ENCODE results near the gene CLIP2. TPM values are rescaled to one million over a fixed set of nuclear protein-coding genes. Genes with fewer than 3 reads are reported as not detected.

The CLIP2 gene
- polyA plus RNA-seq, 3 donors = 1.1 to 5.2 (median 1.3) TPM

DNA sequence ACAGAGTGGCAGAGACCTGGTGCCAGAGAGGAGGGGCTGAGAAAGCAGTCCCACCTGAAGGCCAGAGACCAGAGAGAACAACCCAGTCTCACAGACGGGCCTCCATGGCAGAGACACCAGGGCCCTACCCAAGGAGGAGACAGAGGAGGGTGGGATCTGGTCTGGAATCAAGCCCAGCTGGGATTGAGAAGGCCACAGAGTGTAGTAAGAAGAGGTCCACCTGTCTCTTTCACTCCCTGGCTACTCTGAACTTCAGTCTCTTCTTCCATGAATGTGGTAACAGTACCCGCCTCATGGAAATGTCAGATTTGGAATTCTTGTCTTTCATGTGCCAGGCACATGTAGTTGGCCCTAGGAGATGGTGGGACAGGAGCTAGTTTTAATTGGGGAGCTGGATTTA, 55.6 kb downstream of the CLIP2 start:
- Mint-ChIP-seq H3K4me3 (no peak overlapping the region), H3K27ac (no peak overlapping the region), H3K36me3 (peaks cover 8 to 32% of the 10 kb centered on the region in 2 donors), H3K9me3 (peaks cover 0 to 2% (median 0%) of the 10 kb centered on the region in 7 donors), H3K27me3 (ENCODE audit: low read depth in 3 of 3) (peaks cover 0 to 1% (median 0%) of the 10 kb centered on the region in 3 donors), H3K4me1 (peaks cover 3% of the 10 kb centered on the region)
- peaks cover 4 to 18% of the 10 kb centered on the region in 2 donors for H3K36me3 ChIP-seq (replicated peaks in 1 of 2; ENCODE audit: control insufficient read depth in 1 of 2, insufficient read depth in 2 of 2, low read length in 2 of 2)
- no peak overlapping the region for H3K4me2 ChIP-seq (replicated peaks; ENCODE audit: extremely low read depth, low read length, poor library complexity, severe bottlenecking)
- H3K79me2 ChIP-seq (ENCODE audit: insufficient read depth, low read length) = no peaks in the 10 kb centered on the region
- no peak overlapping the region for H2AFZ ChIP-seq (ENCODE audit: insufficient read depth, low read depth, low read length, poor library complexity, severe bottlenecking)
- H4K20me1 ChIP-seq (ENCODE audit: insufficient read depth, low read length) = no peaks in the 10 kb centered on the region
- H3K9me3 ChIP-seq (replicated peaks in 1 of 2; ENCODE audit: control insufficient read depth in 1 of 2, insufficient read depth in 1 of 2, low read length in 2 of 2) = no peaks in the 10 kb centered on the region
- no peak overlapping the region for H3K4me3 ChIP-seq (replicated peaks in 1 of 3; ENCODE audit: low read depth in 2 of 3, low read length in 3 of 3)
- H3K27ac ChIP-seq (ENCODE audit: low read depth in 1 of 2, low read length in 2 of 2) = no peak overlapping the region
- WGBS (ENCODE audit: insufficient coverage) = no CpG with 5 or more reads among the region's 2 CpGs
- H3K4me1 ChIP-seq (ENCODE audit: control insufficient read depth in 1 of 2, insufficient read depth in 2 of 2, low read length in 2 of 2) = no peaks in the 10 kb centered on the region
- intact Hi-C loops (cut with micrococcal nuclease) = no loop called here
- TF ChIP-seq, protein P1, sequence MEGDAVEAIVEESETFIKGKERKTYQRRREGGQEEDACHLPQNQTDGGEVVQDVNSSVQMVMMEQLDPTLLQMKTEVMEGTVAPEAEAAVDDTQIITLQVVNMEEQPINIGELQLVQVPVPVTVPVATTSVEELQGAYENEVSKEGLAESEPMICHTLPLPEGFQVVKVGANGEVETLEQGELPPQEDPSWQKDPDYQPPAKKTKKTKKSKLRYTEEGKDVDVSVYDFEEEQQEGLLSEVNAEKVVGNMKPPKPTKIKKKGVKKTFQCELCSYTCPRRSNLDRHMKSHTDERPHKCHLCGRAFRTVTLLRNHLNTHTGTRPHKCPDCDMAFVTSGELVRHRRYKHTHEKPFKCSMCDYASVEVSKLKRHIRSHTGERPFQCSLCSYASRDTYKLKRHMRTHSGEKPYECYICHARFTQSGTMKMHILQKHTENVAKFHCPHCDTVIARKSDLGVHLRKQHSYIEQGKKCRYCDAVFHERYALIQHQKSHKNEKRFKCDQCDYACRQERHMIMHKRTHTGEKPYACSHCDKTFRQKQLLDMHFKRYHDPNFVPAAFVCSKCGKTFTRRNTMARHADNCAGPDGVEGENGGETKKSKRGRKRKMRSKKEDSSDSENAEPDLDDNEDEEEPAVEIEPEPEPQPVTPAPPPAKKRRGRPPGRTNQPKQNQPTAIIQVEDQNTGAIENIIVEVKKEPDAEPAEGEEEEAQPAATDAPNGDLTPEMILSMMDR (IDR thresholded peaks at IDR 0.05) = no peak
- H3K9ac ChIP-seq (ENCODE audit: insufficient read depth, low read length, poor library complexity, severe bottlenecking) = no peak overlapping the region
- H3K27me3 ChIP-seq (ENCODE audit: control insufficient read depth in 2 of 2, insufficient read depth in 2 of 2, low read length in 2 of 2) = no peaks in the 10 kb centered on the region
- DNase-seq = no peak

DNA sequence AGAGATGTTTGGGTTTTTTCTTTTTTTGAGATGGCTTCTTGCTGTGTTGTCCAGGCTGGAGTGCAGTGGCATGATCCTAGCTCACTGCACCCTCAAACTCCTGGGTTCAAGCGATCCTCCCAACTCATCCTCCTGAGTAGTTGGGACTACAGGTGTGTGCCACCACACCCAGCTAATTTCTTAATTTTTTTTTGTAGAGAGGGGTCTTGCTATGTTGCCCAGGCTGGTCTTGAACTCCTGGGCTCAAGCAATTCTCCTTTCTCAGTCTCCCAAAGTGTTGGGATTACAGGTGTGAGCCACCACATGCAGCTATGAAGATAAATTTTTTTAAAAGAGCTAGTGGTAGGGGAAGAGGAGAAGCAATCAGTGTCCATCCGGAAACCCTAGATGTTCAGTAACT, 56.8 kb downstream of the CLIP2 start:
- intact Hi-C loops (cut with micrococcal nuclease) = no loop called here
- Histone ChIP-seq H2AFZ (ENCODE audit: insufficient read depth, low read depth, low read length, poor library complexity, severe bottlenecking) (no peak overlapping the region), H3K4me3 (replicated peaks in 1 of 3; ENCODE audit: low read depth in 2 of 3, low read length in 3 of 3) (no peak overlapping the region), H3K79me2 (ENCODE audit: insufficient read depth, low read length) (no peaks in the 10 kb centered on the region), H3K9ac (ENCODE audit: insufficient read depth, low read length, poor library complexity, severe bottlenecking) (no peak overlapping the region), H3K36me3 (replicated peaks in 1 of 2; ENCODE audit: control insufficient read depth in 1 of 2, insufficient read depth in 2 of 2, low read length in 2 of 2) (peaks cover 4 to 12% of the 10 kb centered on the region in 2 donors), H3K27me3 (ENCODE audit: control insufficient read depth in 2 of 2, insufficient read depth in 2 of 2, low read length in 2 of 2) (no peaks in the 10 kb centered on the region), H4K20me1 (ENCODE audit: insufficient read depth, low read length) (no peaks in the 10 kb centered on the region), H3K27ac (ENCODE audit: low read depth in 1 of 2, low read length in 2 of 2) (no peak overlapping the region), H3K4me1 (ENCODE audit: control insufficient read depth in 1 of 2, insufficient read depth in 2 of 2, low read length in 2 of 2) (no peaks in the 10 kb centered on the region), H3K9me3 (replicated peaks in 1 of 2; ENCODE audit: control insufficient read depth in 1 of 2, insufficient read depth in 1 of 2, low read length in 2 of 2) (no peaks in the 10 kb centered on the region), H3K4me2 (replicated peaks; ENCODE audit: extremely low read depth, low read length, poor library complexity, severe bottlenecking) (no peak overlapping the region)
- Mint-ChIP-seq H3K4me1 (peaks cover 3% of the 10 kb centered on the region), H3K36me3 (peaks cover 8 to 26% of the 10 kb centered on the region in 2 donors), H3K9me3 (peaks cover 0 to 2% (median 0%) of the 10 kb centered on the region in 7 donors), H3K4me3 (no peak overlapping the region), H3K27me3 (ENCODE audit: low read depth in 3 of 3) (peaks cover 0 to 2% (median 1%) of the 10 kb centered on the region in 3 donors), H3K27ac (peak overlapping the region in 2 of 7 donors; percentile 35 to 41)
- DNase-seq = no peak
- 100% methylated on average over 1 of the region's 2 CpGs for WGBS (ENCODE audit: insufficient coverage)
- TF ChIP-seq, protein P1 (IDR thresholded peaks at IDR 0.05) = no peak

Data from CD14-positive monocyte (primary cell).